ENCODE data around the gene FLOT2.
"Not testable (repeated sequence)": the region's sequence is repeated elsewhere in the genome, so short reads cannot be mapped to it uniquely, and the experiment has no call there.

Gene FLOT2

GRCh38 chr17:28867276-28867675 is 30.3 kb downstream of the FLOT2 start:
- no peak for DNase-seq

- DNase-seq = no peak
Measured at GRCh38 chr17:28865946-28866752, 31.4 kb downstream of the FLOT2 start.

- no peak for DNase-seq
Measured at GRCh38 chr17:28864991-28865849, 32.3 kb downstream of the FLOT2 start.

- no peak for DNase-seq
Measured at GRCh38 chr17:28863953-28864352, 33.6 kb downstream of the FLOT2 start.

GRCh38 chr17:28862561-28862960 is 35.0 kb downstream of the FLOT2 start:
- DNase-seq = no peak

- DNase-seq = no peak
Measured at GRCh38 chr17:28861393-28862203, 35.9 kb downstream of the FLOT2 start.

- DNase-seq = no peak
Measured at GRCh38 chr17:28860363-28860808, 37.1 kb downstream of the FLOT2 start.

GRCh38 chr17:28858801-28859355 is 38.7 kb downstream of the FLOT2 start:
- DNase-seq = no peak

- DNase-seq = no peak
Measured at GRCh38 chr17:28857905-28858800, 39.4 kb downstream of the FLOT2 start.

GRCh38 chr17:28856028-28856574 is 41.4 kb downstream of the FLOT2 start:
- no peak for DNase-seq

GRCh38 chr17:28855336-28855679 is 42.2 kb downstream of the FLOT2 start:
- DNase-seq = no peak

GRCh38 chr17:28854457-28855335 is 42.8 kb downstream of the FLOT2 start, which contains the start of gene ERAL1:
TSS of gene ERAL1 (plus strand) at chr17:28855016. CDS start at chr17:28855035, 19 bp downstream.
- peak; percentile 76 for DNase-seq

GRCh38 chr17:28853295-28853694 is 44.2 kb downstream of the FLOT2 start:
- no peak for DNase-seq

GRCh38 chr17:28849281-28849680 is 48.3 kb downstream of the FLOT2 start:
- DNase-seq = no peak

GRCh38 chr17:28848667-28849066 is 48.9 kb downstream of the FLOT2 start:
- not testable (repeated sequence) for DNase-seq

- DNase-seq = not testable (repeated sequence)
Measured at GRCh38 chr17:28846699-28847098, 50.8 kb downstream of the FLOT2 start.

GRCh38 chr17:28846231-28846630 is 51.3 kb downstream of the FLOT2 start:
- no peak for DNase-seq

GRCh38 chr17:28843816-28844148 is 53.8 kb downstream of the FLOT2 start:
- DNase-seq = no peak

- peak; percentile 89 for DNase-seq
Measured at GRCh38 chr17:28842282-28843012, 55.1 kb downstream of the FLOT2 start, which contains the start of gene FAM222B. TSS of gene FAM222B (minus strand) at chr17:28842790. CDS start at chr17:28766667, 76,123 bp downstream.

GRCh38 chr17:28841901-28842281 is 55.6 kb downstream of the FLOT2 start:
- no peak for DNase-seq

All from NCI-H1092 (cell line).